Bronchial epithelial cell (primary cell): ENCODE data around the gene AVP. TPM values are rescaled to one million over a fixed set of nuclear protein-coding genes. Genes with fewer than 3 reads are reported as not detected.
"Not testable (repeated sequence)": the region's sequence is repeated elsewhere in the genome, so short reads cannot be mapped to it uniquely, and the experiment has no call there.

Experiments used
- DNase-seq: peaks from one replicate; pipeline ENCODE4 v3.0.0-alpha.2; 2010; ENCODE audit warnings: low read depth
- FAIRE-seq: peaks from 2 replicates; lab custom pipeline; 2011; peaks lifted over from hg19 to GRCh38; lab: Jason Lieb, UNC
- H3K27me3 ChIP-seq: 2 replicates; pipeline ENCODE4 v1.5.1; 2011; ENCODE audit warnings: low read length; ENCODE audit not compliant: control insufficient read depth, insufficient read depth
- H3K36me3 ChIP-seq: 2 replicates; pipeline ENCODE4 v1.5.1; 2011; ENCODE audit warnings: low read length; ENCODE audit not compliant: control insufficient read depth, insufficient read depth
- H3K4me3 ChIP-seq: 2 replicates; pipeline ENCODE4 v1.5.1; 2011; ENCODE audit warnings: mild to moderate bottlenecking, low read depth, low read length, control low read depth
- total RNA-seq: library from RNA; depleted of rRNA; stranded (reverse); fragments of >200 nt; gene quantifications from 2 replicates; pipeline ENCODE4 v1.2.1, GENCODE V29; 2014
- TF ChIP-seq, protein P1 (sequence below): IDR thresholded peaks from 2 replicates; pipeline ENCODE4 v1.5.1; 2011; ENCODE audit warnings: mild to moderate bottlenecking, moderate library complexity, low read length, control low read depth, inconsistent platforms; ENCODE audit not compliant: insufficient read depth, severe bottlenecking

Gene AVP
- total RNA-seq, 1 donor from 2014 or later: not detected

DNA sequence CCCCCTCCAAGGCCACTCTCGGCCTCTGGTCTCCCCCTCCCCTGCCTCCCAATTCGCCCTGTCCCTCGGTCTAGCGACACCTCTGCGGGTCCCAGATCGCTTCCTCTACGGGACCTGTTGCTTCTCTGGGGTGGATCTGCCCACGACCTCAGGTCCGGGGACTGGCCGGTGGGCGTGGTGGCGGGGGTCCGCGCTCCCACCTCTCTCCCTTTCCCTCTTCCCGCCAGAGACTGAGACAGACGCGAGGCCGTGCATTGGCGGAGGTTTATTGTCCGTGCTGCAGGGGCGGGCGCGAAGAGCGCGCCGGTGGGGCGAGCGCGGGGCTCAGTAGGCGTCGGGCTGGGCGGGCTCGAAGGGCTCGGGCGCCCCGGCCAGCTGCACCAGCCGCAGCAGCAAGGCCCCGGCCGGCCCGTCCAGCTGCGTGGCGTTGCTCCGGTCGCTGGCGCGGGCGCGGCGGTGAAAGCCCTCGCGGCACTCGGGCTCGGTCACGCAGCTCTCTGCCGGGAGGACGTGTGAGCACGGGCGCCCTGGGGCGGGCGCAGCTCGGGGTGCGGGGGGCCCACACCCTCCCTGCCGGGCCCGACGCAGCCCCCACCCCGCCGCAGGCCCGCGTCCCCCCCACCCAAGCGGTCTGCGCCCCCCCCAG lies 2.1 kb downstream of the AVP start:
- TF ChIP-seq, protein P1, sequence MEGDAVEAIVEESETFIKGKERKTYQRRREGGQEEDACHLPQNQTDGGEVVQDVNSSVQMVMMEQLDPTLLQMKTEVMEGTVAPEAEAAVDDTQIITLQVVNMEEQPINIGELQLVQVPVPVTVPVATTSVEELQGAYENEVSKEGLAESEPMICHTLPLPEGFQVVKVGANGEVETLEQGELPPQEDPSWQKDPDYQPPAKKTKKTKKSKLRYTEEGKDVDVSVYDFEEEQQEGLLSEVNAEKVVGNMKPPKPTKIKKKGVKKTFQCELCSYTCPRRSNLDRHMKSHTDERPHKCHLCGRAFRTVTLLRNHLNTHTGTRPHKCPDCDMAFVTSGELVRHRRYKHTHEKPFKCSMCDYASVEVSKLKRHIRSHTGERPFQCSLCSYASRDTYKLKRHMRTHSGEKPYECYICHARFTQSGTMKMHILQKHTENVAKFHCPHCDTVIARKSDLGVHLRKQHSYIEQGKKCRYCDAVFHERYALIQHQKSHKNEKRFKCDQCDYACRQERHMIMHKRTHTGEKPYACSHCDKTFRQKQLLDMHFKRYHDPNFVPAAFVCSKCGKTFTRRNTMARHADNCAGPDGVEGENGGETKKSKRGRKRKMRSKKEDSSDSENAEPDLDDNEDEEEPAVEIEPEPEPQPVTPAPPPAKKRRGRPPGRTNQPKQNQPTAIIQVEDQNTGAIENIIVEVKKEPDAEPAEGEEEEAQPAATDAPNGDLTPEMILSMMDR: no peak
- FAIRE-seq: no peak
- Histone ChIP-seq H3K27me3 (peaks cover 19% of the 10 kb centered on the region), H3K36me3 (no peaks in the 10 kb centered on the region), H3K4me3 (no peak overlapping the region)
- no peak for DNase-seq

DNA sequence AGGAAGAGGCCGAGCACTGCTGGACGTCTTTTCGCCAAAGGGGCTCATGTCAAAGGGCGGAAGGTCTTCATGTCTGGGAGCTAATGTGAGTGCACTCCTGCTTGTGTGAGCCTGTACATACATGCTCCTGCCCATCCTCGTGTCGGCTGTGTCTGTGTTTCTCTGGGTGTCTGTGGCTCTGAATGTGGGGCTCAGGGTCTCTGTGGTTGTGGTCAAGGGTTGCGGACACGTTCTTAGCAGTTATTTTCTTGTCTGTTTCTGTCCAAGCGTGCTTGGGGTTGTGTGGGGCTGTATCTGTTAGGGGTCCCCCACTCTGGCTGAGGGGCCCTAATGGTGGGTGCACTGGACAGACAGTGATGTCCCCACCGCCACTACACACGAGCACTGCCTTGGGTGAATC lies 2.9 kb downstream of the AVP start:
- Histone ChIP-seq H3K4me3 (no peak overlapping the region), H3K27me3 (peaks cover 19% of the 10 kb centered on the region), H3K36me3 (no peaks in the 10 kb centered on the region)
- DNase-seq: no peak
- TF ChIP-seq, protein P1: no peak
- no peak for FAIRE-seq

DNA sequence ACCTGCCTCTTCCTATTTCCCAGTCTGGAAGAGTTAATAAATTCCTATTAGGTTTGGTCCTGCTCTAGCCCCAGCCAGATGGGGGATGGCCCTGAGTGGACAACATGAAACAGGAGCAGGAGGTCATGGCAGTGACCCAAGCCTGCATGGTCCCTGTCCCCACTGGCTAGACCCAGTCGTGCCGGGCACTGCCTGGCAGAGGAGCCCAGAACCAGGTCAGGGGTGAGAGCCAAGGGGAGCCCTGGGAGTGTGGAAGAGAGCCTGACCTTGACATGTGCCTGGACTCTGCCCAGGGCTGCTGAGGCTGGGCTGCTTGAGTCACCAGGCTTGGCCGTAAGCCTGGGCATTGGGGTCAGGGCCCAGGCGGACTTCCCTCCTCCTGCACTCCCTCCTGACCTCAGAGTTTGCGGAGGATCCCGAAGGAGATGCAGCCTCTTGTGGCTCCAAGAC lies 3.6 kb downstream of the AVP start:
- no peak overlapping the region for H3K4me3 ChIP-seq
- no peak for DNase-seq
- TF ChIP-seq, protein P1: no peak
- H3K27me3 ChIP-seq: peaks cover 19% of the 10 kb centered on the region
- FAIRE-seq: no peak
- no peaks in the 10 kb centered on the region for H3K36me3 ChIP-seq

DNA sequence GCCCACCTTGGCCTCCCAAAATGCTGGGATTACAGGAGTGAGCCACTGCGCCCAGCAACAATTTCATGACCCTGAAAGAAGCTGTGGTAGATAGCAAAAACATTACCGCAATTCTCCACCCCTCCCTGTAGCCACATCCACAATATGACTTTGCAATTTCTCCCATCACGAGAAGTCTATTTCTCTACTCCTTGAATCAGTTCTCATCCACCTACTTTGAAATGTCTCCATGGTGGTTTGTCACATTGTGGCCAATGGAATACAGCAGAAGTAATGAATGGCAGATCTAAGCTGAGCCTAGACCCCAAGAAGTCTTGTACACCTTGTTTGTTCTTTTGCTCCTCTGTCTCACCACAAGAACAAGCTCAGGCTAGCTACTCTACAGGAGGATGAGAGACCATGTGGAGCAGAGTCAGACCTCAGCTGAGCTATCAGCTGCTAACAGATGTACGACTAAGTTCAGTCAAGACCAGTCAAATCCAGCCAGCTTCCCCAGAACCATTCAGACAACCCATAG lies 6.8 kb downstream of the AVP start:
- peaks cover 19% of the 10 kb centered on the region for H3K27me3 ChIP-seq
- no peak for FAIRE-seq
- no peak overlapping the region for H3K4me3 ChIP-seq
- DNase-seq: peak; percentile 38
- H3K36me3 ChIP-seq: no peaks in the 10 kb centered on the region
- TF ChIP-seq, protein P1: no peak

DNA sequence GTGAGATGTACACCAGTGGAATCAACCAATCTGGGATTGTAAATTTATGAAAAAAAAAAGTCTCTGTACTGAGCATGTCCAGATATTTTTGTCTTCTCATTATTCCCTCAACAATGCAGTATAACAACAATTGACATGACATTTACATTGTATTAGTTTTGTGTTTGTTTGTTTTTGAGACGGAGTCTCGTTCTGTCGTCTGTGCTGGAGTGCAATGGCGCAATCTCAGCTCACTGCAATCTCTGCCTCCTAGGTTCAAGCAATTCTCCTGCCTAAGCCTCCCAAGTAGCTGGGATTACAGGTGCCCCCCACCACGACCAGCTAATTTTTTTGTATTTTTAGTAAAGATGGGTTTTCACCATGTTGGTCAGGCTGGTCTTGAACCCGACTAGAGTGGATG lies 9.2 kb downstream of the AVP start:
- not testable (repeated sequence) for DNase-seq, H3K4me3 ChIP-seq, H3K27me3 ChIP-seq, FAIRE-seq, H3K36me3 ChIP-seq

DNA sequence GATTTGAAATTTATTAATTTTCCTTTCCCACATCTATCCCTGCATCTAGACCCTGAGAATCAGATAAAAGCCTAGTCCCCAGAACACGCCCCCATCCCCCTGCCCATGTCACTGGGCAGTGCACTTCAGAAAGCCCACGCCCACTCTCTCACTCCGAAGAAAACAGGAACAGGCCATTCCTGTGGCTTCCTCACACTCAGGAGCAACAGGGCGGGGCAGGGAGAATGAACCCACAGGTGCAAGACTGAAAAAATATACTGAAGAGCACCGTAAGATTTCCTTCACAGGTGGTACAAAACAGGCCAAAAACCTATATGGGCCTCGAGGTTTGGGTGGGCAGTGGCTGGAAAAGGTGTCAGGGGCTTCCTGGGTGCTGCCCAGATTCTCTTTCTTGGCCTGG lies 9.7 kb downstream of the AVP start:
- TF ChIP-seq, protein P1: no peak
- Histone ChIP-seq H3K4me3 (no peak overlapping the region), H3K36me3 (no peaks in the 10 kb centered on the region), H3K27me3 (peaks cover 6% of the 10 kb centered on the region)
- FAIRE-seq (no peak), DNase-seq (peak; percentile 5)

DNA sequence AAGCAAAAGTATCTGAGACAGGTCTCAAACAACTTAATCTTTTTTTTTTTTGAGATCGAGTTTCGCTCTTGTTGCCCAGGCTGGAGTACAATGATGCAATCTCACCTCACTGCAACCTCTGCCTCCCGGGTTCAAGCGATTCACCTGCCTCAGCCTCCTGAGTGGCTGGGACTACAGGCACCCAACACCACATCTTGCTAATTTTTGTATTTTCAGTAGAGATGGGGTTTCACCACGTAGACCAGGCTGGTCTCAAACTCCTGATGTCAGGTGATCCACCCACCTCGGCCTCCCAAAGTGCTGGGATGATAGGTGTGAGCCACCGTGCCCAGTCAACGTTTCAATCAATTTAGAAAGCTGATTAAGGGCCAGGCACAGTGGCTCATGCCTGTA lies 11.3 kb downstream of the AVP start:
- FAIRE-seq, H3K36me3 ChIP-seq, H3K4me3 ChIP-seq, H3K27me3 ChIP-seq, DNase-seq: not testable (repeated sequence)
